ENCODE data around the gene TYMP. TPM values are rescaled to one million over a fixed set of nuclear protein-coding genes. Genes with fewer than 3 reads are reported as not detected.

TYMP gene
- total and polyA plus RNA-seq, 2 donors = 97.3 to 156 TPM

- no peak for DNase-seq (ENCODE audit: low read depth in 6 of 9, low spot score in 9 of 9)
- H3K27ac ChIP-seq (ENCODE audit: low read depth in 1 of 2, low read length in 1 of 2) = no peak overlapping the region
- 75% methylated on average over 29 of the region's 29 CpGs for WGBS
Measured at GRCh38 chr22:50485221-50486131, 44.3 kb downstream of the TYMP start.

DNA sequence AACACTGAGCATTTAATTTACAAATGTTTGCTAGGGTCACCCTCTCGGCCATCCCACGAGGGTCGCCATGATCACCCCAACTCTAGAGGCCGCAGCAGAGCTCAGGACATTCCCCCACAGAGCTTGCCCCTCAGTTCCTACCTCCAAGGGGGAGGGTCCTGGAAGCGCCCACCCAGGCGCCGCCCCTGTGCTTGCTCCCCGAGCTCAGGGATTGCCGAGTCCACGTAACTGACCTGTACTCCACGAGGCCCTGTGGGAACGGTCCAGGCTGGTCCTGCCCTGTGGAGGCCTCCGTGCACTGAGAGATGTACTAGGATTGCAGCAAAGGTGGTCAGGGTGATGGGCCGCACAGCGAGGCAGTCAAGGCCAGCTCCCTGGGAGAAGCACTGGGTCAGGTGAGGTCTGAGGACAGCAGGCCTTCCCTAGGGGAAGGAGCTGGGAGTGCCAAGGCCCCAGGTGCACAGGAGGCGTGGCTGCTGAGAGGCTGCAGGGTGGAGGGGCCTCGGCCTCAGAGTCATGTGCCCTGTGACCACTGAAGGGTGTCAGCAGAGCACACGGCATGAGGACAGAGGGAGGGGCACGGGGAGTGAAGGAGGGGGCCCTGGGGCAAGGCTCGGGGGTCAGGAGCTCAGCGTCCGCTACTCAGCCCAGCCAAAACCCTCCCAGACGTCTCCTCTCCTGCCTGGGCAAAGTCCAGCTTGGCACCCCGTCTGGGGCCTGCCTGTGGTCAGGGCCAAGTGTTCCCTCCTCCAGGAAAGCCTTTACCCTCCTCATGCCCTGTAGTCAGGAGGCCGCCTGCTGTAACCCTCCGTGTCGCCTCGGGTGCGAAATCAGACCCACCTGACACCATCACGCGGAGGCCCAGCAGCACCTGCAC lies 45.6 kb downstream of the TYMP start:
- Histone ChIP-seq H3K36me3 (ENCODE audit: control insufficient read depth in 2 of 2, insufficient read depth in 2 of 2, low read length in 1 of 2) (no peaks in the 10 kb centered on the region), H3K27ac (ENCODE audit: low read depth in 1 of 2, low read length in 1 of 2) (no peak overlapping the region), H3K4me1 (ENCODE audit: control insufficient read depth in 2 of 2, insufficient read depth in 2 of 2, low read length in 2 of 2) (peaks cover 8 to 18% of the 10 kb centered on the region in 2 donors), H3K9me3 (ENCODE audit: control insufficient read depth in 2 of 2, insufficient read depth in 1 of 2, low read length in 1 of 2) (no peaks in the 10 kb centered on the region), H3K4me3 (ENCODE audit: low read length in 2 of 2) (no peak overlapping the region), H3K27me3 (ENCODE audit: control insufficient read depth in 2 of 2, insufficient read depth in 1 of 2, low read length in 1 of 2) (peaks cover 37 to 61% of the 10 kb centered on the region in 2 donors)
- 94% methylated on average over 31 of the region's 31 CpGs for WGBS
- DNase-seq (ENCODE audit: low read depth in 6 of 9, low spot score in 9 of 9) = no peak

More at GRCh38 chr22:50485221-50486131, 44.3 kb downstream of the TYMP start:
- H3K9me3 ChIP-seq (ENCODE audit: control insufficient read depth in 2 of 2, insufficient read depth in 1 of 2, low read length in 1 of 2) = no peaks in the 10 kb centered on the region
- peaks cover 28 to 49% of the 10 kb centered on the region in 2 donors for H3K27me3 ChIP-seq (ENCODE audit: control insufficient read depth in 2 of 2, insufficient read depth in 1 of 2, low read length in 1 of 2)
- peaks cover 8 to 18% of the 10 kb centered on the region in 2 donors for H3K4me1 ChIP-seq (ENCODE audit: control insufficient read depth in 2 of 2, insufficient read depth in 2 of 2, low read length in 2 of 2)
- H3K36me3 ChIP-seq (ENCODE audit: control insufficient read depth in 2 of 2, insufficient read depth in 2 of 2, low read length in 1 of 2) = no peaks in the 10 kb centered on the region
- H3K4me3 ChIP-seq (ENCODE audit: low read length in 2 of 2) = no peak overlapping the region

DNA sequence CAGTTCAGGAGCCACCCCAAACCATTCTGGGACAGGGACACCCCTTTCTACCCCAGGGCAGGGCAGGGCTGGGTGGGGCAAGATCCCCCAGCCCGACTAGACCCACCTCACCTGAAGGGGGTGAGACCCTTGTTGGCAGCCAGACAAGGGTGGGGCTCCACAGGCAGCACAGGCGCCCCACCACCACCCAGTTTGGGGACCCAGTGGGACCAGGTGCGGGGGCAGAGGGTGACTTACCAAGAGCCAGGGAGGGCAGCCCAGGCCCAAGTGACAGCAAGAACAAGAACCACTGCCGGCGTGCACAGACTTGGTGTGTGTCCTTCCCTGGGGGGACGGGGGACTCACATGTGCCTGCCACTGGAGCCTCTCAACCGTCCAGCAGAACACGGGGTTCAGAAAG lies 46.3 kb downstream of the TYMP start:
- Histone ChIP-seq H3K27ac (ENCODE audit: low read depth in 1 of 2, low read length in 1 of 2) (no peak overlapping the region), H3K27me3 (ENCODE audit: control insufficient read depth in 2 of 2, insufficient read depth in 1 of 2, low read length in 1 of 2) (peaks cover 37 to 67% of the 10 kb centered on the region in 2 donors)
- 94% methylated on average over 8 of the region's 8 CpGs for WGBS

GRCh38 chr22:50483106-50483505 lies 46.7 kb downstream of the TYMP start:
- Histone ChIP-seq H3K4me1 (ENCODE audit: control insufficient read depth in 2 of 2, insufficient read depth in 2 of 2, low read length in 2 of 2) (peaks cover 8 to 18% of the 10 kb centered on the region in 2 donors), H3K27ac (ENCODE audit: low read depth in 1 of 2, low read length in 1 of 2) (no peak overlapping the region), H3K36me3 (ENCODE audit: control insufficient read depth in 2 of 2, insufficient read depth in 2 of 2, low read length in 1 of 2) (no peaks in the 10 kb centered on the region), H3K4me3 (ENCODE audit: low read length in 2 of 2) (no peak overlapping the region), H3K9me3 (ENCODE audit: control insufficient read depth in 2 of 2, insufficient read depth in 1 of 2, low read length in 1 of 2) (no peaks in the 10 kb centered on the region), H3K27me3 (ENCODE audit: control insufficient read depth in 2 of 2, insufficient read depth in 1 of 2, low read length in 1 of 2) (peaks cover 37 to 70% of the 10 kb centered on the region in 2 donors)
- DNase-seq (ENCODE audit: low read depth in 6 of 9, low spot score in 9 of 9) = no peak
- WGBS = 97% methylated on average over 10 of the region's 10 CpGs

More for the DNA sequence above, 46.3 kb downstream of the TYMP start:
- H3K9me3 ChIP-seq (ENCODE audit: control insufficient read depth in 2 of 2, insufficient read depth in 1 of 2, low read length in 1 of 2) = no peaks in the 10 kb centered on the region
- H3K4me1 ChIP-seq (ENCODE audit: control insufficient read depth in 2 of 2, insufficient read depth in 2 of 2, low read length in 2 of 2) = peaks cover 8 to 18% of the 10 kb centered on the region in 2 donors
- DNase-seq (ENCODE audit: low read depth in 6 of 9, low spot score in 9 of 9) = no peak
- no peak overlapping the region for H3K4me3 ChIP-seq (ENCODE audit: low read length in 2 of 2)
- no peaks in the 10 kb centered on the region for H3K36me3 ChIP-seq (ENCODE audit: control insufficient read depth in 2 of 2, insufficient read depth in 2 of 2, low read length in 1 of 2)

DNA sequence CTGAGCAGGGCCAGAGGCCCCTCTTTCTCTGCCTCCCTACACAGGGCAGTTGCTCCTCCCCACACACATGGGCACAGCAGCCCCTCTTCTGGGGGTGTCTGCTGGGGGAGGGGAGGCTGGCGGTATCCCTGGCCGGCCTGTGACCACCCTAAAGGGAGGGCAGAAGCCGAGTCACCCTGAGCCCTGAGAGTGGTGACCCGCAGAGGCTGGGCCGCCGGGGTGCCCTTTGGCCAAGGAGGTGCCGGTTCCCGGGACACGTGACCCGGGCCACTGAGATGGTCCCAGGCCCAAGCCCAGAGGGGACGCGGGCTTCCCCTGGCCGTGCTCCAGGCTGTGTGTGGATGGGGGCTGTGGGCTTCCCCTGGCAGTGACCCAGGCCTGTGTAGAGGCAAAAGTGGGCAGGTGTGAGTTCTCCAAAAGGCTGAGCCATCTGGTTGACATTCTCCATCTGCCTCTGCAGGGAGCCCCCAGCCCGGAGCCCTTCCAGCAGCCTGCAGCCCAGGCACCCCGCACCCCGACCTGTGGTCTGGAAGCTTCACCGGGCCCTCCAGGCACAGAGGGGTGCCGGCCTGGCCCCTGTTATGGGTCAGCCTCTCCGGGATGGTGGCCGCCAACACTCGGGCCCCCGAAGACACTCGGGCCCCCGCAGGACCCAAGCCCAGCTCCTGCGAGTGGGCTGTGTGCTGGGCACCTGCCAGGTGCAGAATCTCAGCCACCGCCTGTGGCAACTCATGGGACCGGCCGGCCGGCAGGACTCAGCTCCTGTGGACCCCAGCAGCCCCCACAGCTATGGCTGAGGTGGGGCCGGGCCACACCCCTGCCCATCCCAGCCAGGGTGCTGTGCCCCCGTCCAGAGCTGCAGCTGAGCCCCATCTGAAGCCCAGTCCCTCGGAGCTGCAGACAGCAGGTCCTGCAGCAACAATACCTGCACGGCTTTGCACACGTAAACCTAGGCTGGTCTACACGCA lies 47.4 kb downstream of the TYMP start:
- DNase-seq (ENCODE audit: low read depth in 6 of 9, low spot score in 9 of 9) = no peak
- H3K27me3 ChIP-seq (ENCODE audit: control insufficient read depth in 2 of 2, insufficient read depth in 1 of 2, low read length in 1 of 2) = peaks cover 37 to 73% of the 10 kb centered on the region in 2 donors

GRCh38 chr22:50481440-50482106 lies 48.2 kb downstream of the TYMP start, which contains the start of gene ADM2:
TSS of gene ADM2 (plus strand) at chr22:50481543. CDS start at chr22:50481848, 305 bp downstream.
- Histone ChIP-seq H3K9me3 (ENCODE audit: control insufficient read depth in 2 of 2, insufficient read depth in 1 of 2, low read length in 1 of 2) (no peaks in the 10 kb centered on the region), H3K36me3 (ENCODE audit: control insufficient read depth in 2 of 2, insufficient read depth in 2 of 2, low read length in 1 of 2) (no peaks in the 10 kb centered on the region), H3K27me3 (ENCODE audit: control insufficient read depth in 2 of 2, insufficient read depth in 1 of 2, low read length in 1 of 2) (peaks cover 37 to 71% of the 10 kb centered on the region in 2 donors), H3K27ac (ENCODE audit: low read depth in 1 of 2, low read length in 1 of 2) (no peak within 1 kb of the TSS), H3K4me3 (ENCODE audit: low read length in 2 of 2) (peak within 1 kb of the TSS; percentile 17 to 64), H3K4me1 (ENCODE audit: control insufficient read depth in 2 of 2, insufficient read depth in 2 of 2, low read length in 2 of 2) (peaks cover 8 to 18% of the 10 kb centered on the region in 2 donors)
- peak in 4 of 9 donors; percentile 49 to 75 (median 60) for DNase-seq (ENCODE audit: low read depth in 6 of 9, low spot score in 9 of 9)
- WGBS = 5% methylated on average over 70 of the region's 70 CpGs

More for the DNA sequence above, 47.4 kb downstream of the TYMP start:
- WGBS = 81% methylated on average over 35 of the region's 35 CpGs
- Histone ChIP-seq H3K36me3 (ENCODE audit: control insufficient read depth in 2 of 2, insufficient read depth in 2 of 2, low read length in 1 of 2) (no peaks in the 10 kb centered on the region), H3K27ac (ENCODE audit: low read depth in 1 of 2, low read length in 1 of 2) (no peak overlapping the region), H3K9me3 (ENCODE audit: control insufficient read depth in 2 of 2, insufficient read depth in 1 of 2, low read length in 1 of 2) (no peaks in the 10 kb centered on the region), H3K4me3 (ENCODE audit: low read length in 2 of 2) (peak overlapping the region; percentile 17 to 64), H3K4me1 (ENCODE audit: control insufficient read depth in 2 of 2, insufficient read depth in 2 of 2, low read length in 2 of 2) (peaks cover 8 to 18% of the 10 kb centered on the region in 2 donors)

DNA sequence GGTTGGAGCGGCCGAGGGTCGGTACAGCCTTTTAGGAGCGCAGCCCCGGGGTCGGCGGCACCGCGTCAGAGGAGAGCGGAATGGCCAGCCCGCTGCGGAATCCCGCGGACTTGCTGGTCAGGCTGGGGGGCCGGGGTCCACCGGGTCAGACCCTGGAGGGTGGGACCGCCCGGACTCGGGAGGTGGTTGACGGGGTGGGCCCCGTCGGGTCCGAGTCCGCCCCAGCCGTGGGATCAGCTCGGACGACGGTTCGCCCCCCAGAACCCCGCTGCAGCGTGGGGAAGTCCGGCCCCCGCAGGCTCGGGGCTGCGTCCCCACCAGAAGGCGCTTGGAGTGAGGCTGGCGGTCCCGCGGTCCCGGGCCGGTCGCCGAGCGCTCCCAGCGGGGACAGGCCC lies 48.8 kb downstream of the TYMP start:
- H3K4me1 ChIP-seq (ENCODE audit: control insufficient read depth in 2 of 2, insufficient read depth in 2 of 2, low read length in 2 of 2) = peaks cover 8 to 18% of the 10 kb centered on the region in 2 donors
- H3K27ac ChIP-seq (ENCODE audit: low read depth in 1 of 2, low read length in 1 of 2) = no peak overlapping the region
- WGBS = 5% methylated on average over 45 of the region's 45 CpGs
- peaks cover 37 to 69% of the 10 kb centered on the region in 2 donors for H3K27me3 ChIP-seq (ENCODE audit: control insufficient read depth in 2 of 2, insufficient read depth in 1 of 2, low read length in 1 of 2)
- H3K4me3 ChIP-seq (ENCODE audit: low read length in 2 of 2) = peak overlapping the region in 1 of 2 donors; percentile 64
- H3K36me3 ChIP-seq (ENCODE audit: control insufficient read depth in 2 of 2, insufficient read depth in 2 of 2, low read length in 1 of 2) = no peaks in the 10 kb centered on the region
- H3K9me3 ChIP-seq (ENCODE audit: control insufficient read depth in 2 of 2, insufficient read depth in 1 of 2, low read length in 1 of 2) = no peaks in the 10 kb centered on the region
- DNase-seq (ENCODE audit: low read depth in 6 of 9, low spot score in 9 of 9) = no peak

GRCh38 chr22:50479721-50480120 lies 50.1 kb downstream of the TYMP start:
- Histone ChIP-seq H3K9me3 (ENCODE audit: control insufficient read depth in 2 of 2, insufficient read depth in 1 of 2, low read length in 1 of 2) (no peaks in the 10 kb centered on the region), H3K4me3 (ENCODE audit: low read length in 2 of 2) (no peak overlapping the region), H3K27ac (ENCODE audit: low read depth in 1 of 2, low read length in 1 of 2) (no peak overlapping the region), H3K4me1 (ENCODE audit: control insufficient read depth in 2 of 2, insufficient read depth in 2 of 2, low read length in 2 of 2) (peaks cover 9 to 19% of the 10 kb centered on the region in 2 donors), H3K27me3 (ENCODE audit: control insufficient read depth in 2 of 2, insufficient read depth in 1 of 2, low read length in 1 of 2) (peaks cover 37 to 63% of the 10 kb centered on the region in 2 donors), H3K36me3 (ENCODE audit: control insufficient read depth in 2 of 2, insufficient read depth in 2 of 2, low read length in 1 of 2) (no peaks in the 10 kb centered on the region)
- no peak for DNase-seq (ENCODE audit: low read depth in 6 of 9, low spot score in 9 of 9)
- 70% methylated on average over 11 of the region's 11 CpGs for WGBS

Data from thymus (tissue), 11 donors.